Stomach (tissue), 4 donors: ENCODE results near the gene PLXND1.

Experiments
- CTCF ChIP-seq, 7 experiments: fragments of 450-650 bp in 4 of 7; fragments of 200-600 bp in 3 of 7; sonication (generic) in 3 of 7; IDR thresholded peaks; one replicate each; pipeline ENCODE4 v1.5.1; 2016 to 2019; ENCODE audit warnings: antibody characterized with exemption in 7 of 7, control low read depth in 2 of 7, mild to moderate bottlenecking in 1 of 7
- EP300 ChIP-seq: sonication (generic); formaldehyde crosslinking; IDR thresholded peaks from one replicate; pipeline ENCODE4 v1.6.1; 2017; ENCODE audit warnings: antibody characterized with exemption
- POLR2A ChIP-seq, 4 donors: fragments of 450-650 bp; IDR thresholded peaks; one replicate each; pipeline ENCODE4 v1.6.1; 2016; ENCODE audit warnings: antibody characterized with exemption in 4 of 4, control low read depth in 2 of 4, mild to moderate bottlenecking in 1 of 4, moderate library complexity in 1 of 4
- POLR2AphosphoS5 ChIP-seq, 3 donors: sonication (generic); formaldehyde crosslinking; IDR thresholded peaks; one replicate each; pipeline ENCODE4 v1.6.1; 2016; ENCODE audit warnings: antibody characterized with exemption in 3 of 3

- TF ChIP-seq POLR2AphosphoS5 (IDR thresholded peaks at IDR 0.05), result no peak
- TF ChIP-seq POLR2A (IDR thresholded peaks at IDR 0.05), result no peak
- TF ChIP-seq CTCF (IDR thresholded peaks at IDR 0.05), result no peak
- no peak for TF ChIP-seq EP300
Observed at GRCh38 chr3:129579991-129580390, 26.5 kb downstream of the PLXND1 start.
